ENCODE measurements around the gene NRG3. TPM values are rescaled to one million over a fixed set of nuclear protein-coding genes. Genes with fewer than 3 reads are reported as not detected.

The NRG3 gene
- total RNA-seq, 1 donor from 2014 or later, result 8.2 TPM

- no peak overlapping the region for H3K27ac Mint-ChIP-seq (ENCODE audit: unreplicated experiment)
- H3K9me3 Mint-ChIP-seq (ENCODE audit: unreplicated experiment), result no peaks in the 10 kb centered on the region
- H3K4me3 Mint-ChIP-seq (ENCODE audit: unreplicated experiment), result no peak overlapping the region
- H3K27me3 Mint-ChIP-seq (ENCODE audit: unreplicated experiment), result no peaks in the 10 kb centered on the region
- H3K4me1 Mint-ChIP-seq (ENCODE audit: unreplicated experiment), result peaks cover 22% of the 10 kb centered on the region
- TF ChIP-seq CTCF (IDR thresholded peaks at IDR 0.05; ENCODE audit: unreplicated experiment), result no peak
- no peaks in the 10 kb centered on the region for H3K36me3 Mint-ChIP-seq (ENCODE audit: low read depth, unreplicated experiment)
- DNase-seq (ENCODE audit: low spot score), result no peak
Observed at GRCh38 chr10:82392533-82392932, 517.5 kb downstream of the NRG3 start.

- peaks cover 22% of the 10 kb centered on the region for H3K4me1 Mint-ChIP-seq (ENCODE audit: unreplicated experiment)
- no peaks in the 10 kb centered on the region for H3K27me3 Mint-ChIP-seq (ENCODE audit: unreplicated experiment)
- no peaks in the 10 kb centered on the region for H3K9me3 Mint-ChIP-seq (ENCODE audit: unreplicated experiment)
Observed at GRCh38 chr10:82394122-82394521, 519.1 kb downstream of the NRG3 start.

GRCh38 chr10:82394987-82395386, 520.0 kb downstream of the NRG3 start:
- H3K4me3 Mint-ChIP-seq (ENCODE audit: unreplicated experiment), result no peak overlapping the region
- no peak for TF ChIP-seq CTCF (IDR thresholded peaks at IDR 0.05; ENCODE audit: unreplicated experiment)
- H3K27ac Mint-ChIP-seq (ENCODE audit: unreplicated experiment), result no peak overlapping the region
- H3K27me3 Mint-ChIP-seq (ENCODE audit: unreplicated experiment), result no peaks in the 10 kb centered on the region
- DNase-seq (ENCODE audit: low spot score), result no peak
- H3K36me3 Mint-ChIP-seq (ENCODE audit: low read depth, unreplicated experiment), result no peaks in the 10 kb centered on the region
- H3K9me3 Mint-ChIP-seq (ENCODE audit: unreplicated experiment), result no peaks in the 10 kb centered on the region
- peaks cover 22% of the 10 kb centered on the region for H3K4me1 Mint-ChIP-seq (ENCODE audit: unreplicated experiment)

More at GRCh38 chr10:82394122-82394521, 519.1 kb downstream of the NRG3 start:
- H3K36me3 Mint-ChIP-seq (ENCODE audit: low read depth, unreplicated experiment), result no peaks in the 10 kb centered on the region
- no peak for TF ChIP-seq CTCF (IDR thresholded peaks at IDR 0.05; ENCODE audit: unreplicated experiment)
- DNase-seq (ENCODE audit: low spot score), result no peak
- no peak overlapping the region for H3K4me3 Mint-ChIP-seq (ENCODE audit: unreplicated experiment)
- no peak overlapping the region for H3K27ac Mint-ChIP-seq (ENCODE audit: unreplicated experiment)

- no peak for DNase-seq (ENCODE audit: low spot score)
- H3K36me3 Mint-ChIP-seq (ENCODE audit: low read depth, unreplicated experiment), result no peaks in the 10 kb centered on the region
Observed at GRCh38 chr10:82396886-82397285, 521.9 kb downstream of the NRG3 start.

GRCh38 chr10:82397854-82398253, 522.9 kb downstream of the NRG3 start:
- no peak for TF ChIP-seq CTCF (IDR thresholded peaks at IDR 0.05; ENCODE audit: unreplicated experiment)
- no peaks in the 10 kb centered on the region for H3K9me3 Mint-ChIP-seq (ENCODE audit: unreplicated experiment)
- DNase-seq (ENCODE audit: low spot score), result no peak
- no peak overlapping the region for H3K4me3 Mint-ChIP-seq (ENCODE audit: unreplicated experiment)
- no peaks in the 10 kb centered on the region for H3K36me3 Mint-ChIP-seq (ENCODE audit: low read depth, unreplicated experiment)
- peaks cover 16% of the 10 kb centered on the region for H3K4me1 Mint-ChIP-seq (ENCODE audit: unreplicated experiment)
- H3K27me3 Mint-ChIP-seq (ENCODE audit: unreplicated experiment), result no peaks in the 10 kb centered on the region
- H3K27ac Mint-ChIP-seq (ENCODE audit: unreplicated experiment), result no peak overlapping the region

More at GRCh38 chr10:82396886-82397285, 521.9 kb downstream of the NRG3 start:
- Mint-ChIP-seq H3K4me3 (ENCODE audit: unreplicated experiment) (no peak overlapping the region), H3K27ac (ENCODE audit: unreplicated experiment) (no peak overlapping the region), H3K4me1 (ENCODE audit: unreplicated experiment) (peaks cover 22% of the 10 kb centered on the region), H3K9me3 (ENCODE audit: unreplicated experiment) (no peaks in the 10 kb centered on the region), H3K27me3 (ENCODE audit: unreplicated experiment) (no peaks in the 10 kb centered on the region)
- TF ChIP-seq CTCF (IDR thresholded peaks at IDR 0.05; ENCODE audit: unreplicated experiment), result no peak
